Neuron (in vitro differentiated cells): ENCODE measurements around the gene B3GNT2.

Experiments
- H2AFZ ChIP-seq: one replicate; pipeline ENCODE4 v1.6.1; 2013; ENCODE audit warnings: low read depth, mild to moderate bottlenecking, inconsistent platforms, low read length, moderate library complexity
- H3K27me3 ChIP-seq: one replicate; pipeline ENCODE4 v1.6.1; 2013; ENCODE audit warnings: low read length; ENCODE audit not compliant: insufficient read depth
- H3K36me3 ChIP-seq: one replicate; pipeline ENCODE4 v1.6.1; 2013; ENCODE audit warnings: low read length; ENCODE audit not compliant: insufficient read depth
- H3K4me1 ChIP-seq: one replicate; pipeline ENCODE4 v1.6.1; 2013; ENCODE audit warnings: low read length; ENCODE audit not compliant: insufficient read depth
- H3K4me3 ChIP-seq: 2 replicates; pipeline ENCODE4 v1.5.1; 2013; ENCODE audit warnings: mild to moderate bottlenecking, low read length, moderate library complexity
- H3K9me3 ChIP-seq: one replicate; pipeline ENCODE4 v1.6.1; 2013; ENCODE audit warnings: low read length

The B3GNT2 gene

GRCh38 chr2:62203459-62203858, 7.5 kb downstream of the B3GNT2 start:
- Histone ChIP-seq H2AFZ (no peak overlapping the region), H3K4me3 (no peak overlapping the region), H3K4me1 (no peaks in the 10 kb centered on the region), H3K36me3 (no peaks in the 10 kb centered on the region), H3K9me3 (no peaks in the 10 kb centered on the region), H3K27me3 (no peaks in the 10 kb centered on the region)

- no peaks in the 10 kb centered on the region for H3K4me1 ChIP-seq
- no peaks in the 10 kb centered on the region for H3K36me3 ChIP-seq
These were observed 9.1 kb downstream of the B3GNT2 start for GRCh38 chr2:62204998-62205496.

GRCh38 chr2:62205554-62205953, 9.6 kb downstream of the B3GNT2 start:
- no peaks in the 10 kb centered on the region for H3K9me3 ChIP-seq
- H2AFZ ChIP-seq: no peak overlapping the region
- no peak overlapping the region for H3K4me3 ChIP-seq
- H3K4me1 ChIP-seq: no peaks in the 10 kb centered on the region
- no peaks in the 10 kb centered on the region for H3K36me3 ChIP-seq
- H3K27me3 ChIP-seq: no peaks in the 10 kb centered on the region

More at GRCh38 chr2:62204998-62205496, 9.1 kb downstream of the B3GNT2 start:
- Histone ChIP-seq H2AFZ (no peak overlapping the region), H3K9me3 (no peaks in the 10 kb centered on the region), H3K4me3 (no peak overlapping the region), H3K27me3 (no peaks in the 10 kb centered on the region)

- Histone ChIP-seq H3K27me3 (no peaks in the 10 kb centered on the region), H3K9me3 (no peaks in the 10 kb centered on the region), H2AFZ (no peak overlapping the region), H3K4me1 (no peaks in the 10 kb centered on the region), H3K4me3 (no peak overlapping the region), H3K36me3 (no peaks in the 10 kb centered on the region)
These were observed 10.1 kb downstream of the B3GNT2 start for GRCh38 chr2:62206024-62206423.

GRCh38 chr2:62207491-62207890, 11.6 kb downstream of the B3GNT2 start:
- Histone ChIP-seq H3K4me1 (no peaks in the 10 kb centered on the region), H3K4me3 (no peak overlapping the region), H3K9me3 (no peaks in the 10 kb centered on the region), H3K27me3 (no peaks in the 10 kb centered on the region), H2AFZ (no peak overlapping the region), H3K36me3 (no peaks in the 10 kb centered on the region)

- Histone ChIP-seq H3K36me3 (no peaks in the 10 kb centered on the region), H3K4me1 (no peaks in the 10 kb centered on the region), H3K9me3 (no peaks in the 10 kb centered on the region), H3K27me3 (no peaks in the 10 kb centered on the region), H2AFZ (no peak overlapping the region), H3K4me3 (no peak overlapping the region)
These were observed 12.3 kb downstream of the B3GNT2 start for GRCh38 chr2:62208074-62208757.

GRCh38 chr2:62208758-62209114, 12.8 kb downstream of the B3GNT2 start:
- Histone ChIP-seq H3K27me3 (no peaks in the 10 kb centered on the region), H3K4me1 (no peaks in the 10 kb centered on the region), H3K9me3 (no peaks in the 10 kb centered on the region), H3K36me3 (no peaks in the 10 kb centered on the region), H3K4me3 (no peak overlapping the region), H2AFZ (no peak overlapping the region)

- no peaks in the 10 kb centered on the region for H3K9me3 ChIP-seq
- no peaks in the 10 kb centered on the region for H3K4me1 ChIP-seq
- H2AFZ ChIP-seq: no peak overlapping the region
- no peaks in the 10 kb centered on the region for H3K27me3 ChIP-seq
- no peak overlapping the region for H3K4me3 ChIP-seq
- H3K36me3 ChIP-seq: no peaks in the 10 kb centered on the region
These were observed 13.6 kb downstream of the B3GNT2 start for GRCh38 chr2:62209427-62209991.

GRCh38 chr2:62215306-62216064, 19.6 kb downstream of the B3GNT2 start:
- Histone ChIP-seq H3K9me3 (no peaks in the 10 kb centered on the region), H3K27me3 (no peaks in the 10 kb centered on the region), H3K36me3 (no peaks in the 10 kb centered on the region), H3K4me3 (no peak overlapping the region), H3K4me1 (no peaks in the 10 kb centered on the region), H2AFZ (no peak overlapping the region)

GRCh38 chr2:62216113-62216512, 20.2 kb downstream of the B3GNT2 start:
- Histone ChIP-seq H3K4me1 (no peaks in the 10 kb centered on the region), H2AFZ (no peak overlapping the region), H3K36me3 (no peaks in the 10 kb centered on the region), H3K27me3 (no peaks in the 10 kb centered on the region), H3K4me3 (no peak overlapping the region), H3K9me3 (no peaks in the 10 kb centered on the region)

GRCh38 chr2:62216616-62217015, 20.7 kb downstream of the B3GNT2 start:
- no peaks in the 10 kb centered on the region for H3K4me1 ChIP-seq
- no peaks in the 10 kb centered on the region for H3K27me3 ChIP-seq
- H3K9me3 ChIP-seq: no peaks in the 10 kb centered on the region
- H3K36me3 ChIP-seq: no peaks in the 10 kb centered on the region
- no peak overlapping the region for H2AFZ ChIP-seq
- no peak overlapping the region for H3K4me3 ChIP-seq

- H3K9me3 ChIP-seq: no peaks in the 10 kb centered on the region
- H3K36me3 ChIP-seq: no peaks in the 10 kb centered on the region
- H3K4me1 ChIP-seq: no peaks in the 10 kb centered on the region
- H3K4me3 ChIP-seq: no peak overlapping the region
- H2AFZ ChIP-seq: no peak overlapping the region
- no peaks in the 10 kb centered on the region for H3K27me3 ChIP-seq
These were observed 21.5 kb downstream of the B3GNT2 start for GRCh38 chr2:62217421-62217820.

GRCh38 chr2:62217970-62218369, 22.1 kb downstream of the B3GNT2 start:
- Histone ChIP-seq H3K9me3 (no peaks in the 10 kb centered on the region), H3K27me3 (no peaks in the 10 kb centered on the region), H2AFZ (no peak overlapping the region), H3K4me3 (no peak overlapping the region), H3K4me1 (no peaks in the 10 kb centered on the region), H3K36me3 (peaks cover 2% of the 10 kb centered on the region)
